Measurements from ENCODE around the gene HOXA4.

GRCh38 chr7:27172823-27173510 is 42.4 kb upstream of the HOXA4 start:
- TF ChIP-seq CTCF (IDR thresholded peaks at IDR 0.05) (no peak), POLR2A (IDR thresholded peaks at IDR 0.05) (peak in 1 of 2 donors; percentile 61)
